Measurements from ENCODE around the gene WNT7A.

WNT7A gene

DNA sequence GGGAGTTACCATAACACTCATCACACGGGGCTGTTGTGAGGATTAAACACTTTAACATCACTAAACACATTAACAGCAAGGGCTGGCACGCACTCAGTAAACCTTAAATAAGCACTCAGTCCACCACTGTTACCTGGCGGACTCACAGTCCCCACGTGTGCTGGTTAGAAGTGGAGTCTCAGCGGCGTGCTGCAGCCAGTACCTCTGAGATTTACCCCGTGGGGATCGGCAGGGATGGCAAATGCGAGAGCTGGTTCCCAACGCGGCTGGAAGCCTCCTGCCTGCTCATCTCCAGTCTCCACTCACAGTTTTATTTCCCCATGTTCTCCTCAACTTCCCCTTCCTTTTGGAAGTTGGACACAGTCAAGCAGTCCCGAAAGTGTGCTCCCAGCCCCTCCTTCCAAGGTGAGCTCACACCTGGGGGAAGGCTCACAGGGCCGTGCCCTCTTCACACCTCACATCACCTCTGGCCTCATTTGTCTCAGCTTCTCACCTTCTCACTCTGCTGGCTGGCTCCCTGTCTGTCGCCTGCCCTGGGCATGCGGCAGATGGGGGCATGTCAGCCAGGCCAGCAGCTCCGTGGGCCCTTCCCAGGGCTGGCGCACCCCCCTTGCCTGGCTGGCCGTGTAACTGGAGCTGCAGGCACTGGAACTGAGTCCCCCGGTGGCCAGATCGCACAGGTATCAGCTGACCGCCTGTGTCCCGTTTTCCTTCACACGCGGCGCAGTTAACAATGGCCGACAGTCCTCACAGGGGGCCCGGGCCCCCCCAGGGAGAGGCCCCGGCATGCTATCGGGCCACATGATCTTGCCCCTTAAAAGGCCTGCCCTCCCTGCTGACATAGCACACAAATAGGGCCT, 87.1 kb downstream of the WNT7A start:
- DNase-seq (ENCODE audit: low read depth in 2 of 2) = no peak

DNA sequence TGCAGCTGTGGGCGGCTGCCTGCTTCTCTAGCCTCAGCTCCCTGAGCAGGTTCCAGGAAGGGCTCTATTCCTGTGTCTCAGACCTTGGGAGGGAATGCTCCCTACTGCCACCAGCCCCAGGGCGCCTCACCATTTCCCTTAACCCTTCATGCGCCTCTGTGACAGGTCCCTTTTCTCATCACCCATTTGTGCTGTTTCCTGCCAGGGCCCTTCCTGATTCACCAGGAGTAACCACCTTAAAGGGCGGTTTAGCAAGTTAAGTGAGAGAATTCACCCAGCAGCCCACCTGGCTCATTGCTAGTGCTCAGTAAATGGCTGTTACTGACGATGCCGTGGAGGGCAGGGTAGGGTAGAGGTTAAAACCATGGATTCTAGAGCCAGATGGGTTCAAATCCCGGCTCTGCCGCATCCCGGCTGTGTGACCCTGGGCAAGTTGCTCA, 87.8 kb downstream of the WNT7A start:
- no peak for DNase-seq (ENCODE audit: low read depth in 2 of 2)

DNA sequence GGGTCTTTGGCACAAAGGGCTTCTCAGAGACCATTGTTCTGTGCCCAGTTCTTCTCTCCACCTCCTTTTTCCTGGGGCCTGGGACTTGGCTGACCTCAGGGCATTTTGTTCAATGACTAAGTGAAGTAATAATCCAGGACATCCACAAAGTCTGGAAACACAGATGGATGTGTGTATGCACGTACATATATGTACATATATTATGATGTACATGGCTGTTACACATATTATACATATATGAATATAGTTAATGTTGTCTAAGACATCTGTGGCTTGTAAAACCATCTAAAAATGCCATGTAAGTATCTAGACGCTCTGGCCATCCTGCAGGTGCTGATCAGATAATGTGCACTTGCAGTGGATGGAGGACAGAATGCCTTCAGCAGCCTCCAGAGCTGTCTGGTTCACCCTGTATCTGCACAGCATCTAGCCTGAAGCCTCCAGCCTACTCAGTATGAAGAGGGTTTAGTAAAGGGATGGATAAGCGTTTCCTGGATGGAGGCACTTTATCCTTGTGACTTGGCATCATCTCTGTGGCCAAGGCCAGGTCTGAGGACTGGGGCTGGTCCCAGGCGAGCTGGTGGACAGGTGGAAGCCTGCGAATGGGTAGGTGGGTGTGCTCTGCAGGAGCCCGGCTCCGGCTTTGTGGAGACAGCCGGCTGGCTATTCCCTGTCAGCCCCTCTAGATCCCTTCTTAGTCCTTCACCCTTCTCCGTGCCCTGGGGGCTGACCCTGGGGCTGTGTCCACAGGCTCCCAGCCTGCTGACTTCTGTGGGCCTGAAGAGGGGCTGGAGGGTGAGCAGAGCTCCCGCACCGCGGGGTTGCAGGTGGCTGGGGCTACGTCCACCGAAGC, 88.4 kb downstream of the WNT7A start:
- DNase-seq (ENCODE audit: low read depth in 2 of 2) = no peak

DNA sequence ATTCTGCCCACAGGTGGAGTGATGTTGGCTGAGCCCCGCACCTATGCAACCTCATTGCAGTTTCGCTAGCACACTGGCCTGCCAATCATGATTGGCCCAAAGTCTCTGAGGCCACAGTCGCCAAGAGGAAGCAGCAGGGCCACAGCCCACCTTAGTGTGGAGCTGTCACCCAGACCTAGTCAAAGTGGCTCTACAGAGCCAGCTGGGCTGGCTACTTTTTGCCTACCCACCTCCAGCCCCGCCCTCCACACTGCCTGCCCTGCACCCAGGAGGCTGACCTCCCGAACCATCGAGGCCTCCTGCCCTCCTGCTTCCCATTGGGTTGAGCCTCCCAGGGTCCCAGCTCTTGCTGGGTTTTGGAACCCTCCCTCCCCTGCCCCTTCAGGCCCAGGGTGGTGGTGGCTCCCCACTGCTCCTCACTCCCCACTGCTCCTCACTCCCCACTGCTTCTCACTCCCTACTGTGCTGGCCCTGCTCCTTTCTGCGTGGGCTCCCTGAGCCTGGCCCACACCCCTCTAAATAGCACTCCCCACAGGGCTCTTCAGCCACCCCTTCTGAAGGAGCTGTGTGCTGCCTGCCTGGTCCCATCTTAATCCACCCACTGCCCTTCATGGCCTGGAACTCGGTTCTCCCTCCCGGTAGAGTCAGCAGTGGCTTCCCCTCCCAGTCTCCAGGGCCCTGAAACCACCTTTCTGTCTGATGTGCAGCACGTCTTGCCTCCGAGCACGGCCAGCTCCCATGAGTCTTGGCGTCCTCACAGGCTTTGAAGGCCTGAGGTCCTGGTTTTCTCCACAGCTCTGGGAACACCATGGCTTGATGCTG, 89.3 kb downstream of the WNT7A start:
- no peak for DNase-seq (ENCODE audit: low read depth in 2 of 2)

DNA sequence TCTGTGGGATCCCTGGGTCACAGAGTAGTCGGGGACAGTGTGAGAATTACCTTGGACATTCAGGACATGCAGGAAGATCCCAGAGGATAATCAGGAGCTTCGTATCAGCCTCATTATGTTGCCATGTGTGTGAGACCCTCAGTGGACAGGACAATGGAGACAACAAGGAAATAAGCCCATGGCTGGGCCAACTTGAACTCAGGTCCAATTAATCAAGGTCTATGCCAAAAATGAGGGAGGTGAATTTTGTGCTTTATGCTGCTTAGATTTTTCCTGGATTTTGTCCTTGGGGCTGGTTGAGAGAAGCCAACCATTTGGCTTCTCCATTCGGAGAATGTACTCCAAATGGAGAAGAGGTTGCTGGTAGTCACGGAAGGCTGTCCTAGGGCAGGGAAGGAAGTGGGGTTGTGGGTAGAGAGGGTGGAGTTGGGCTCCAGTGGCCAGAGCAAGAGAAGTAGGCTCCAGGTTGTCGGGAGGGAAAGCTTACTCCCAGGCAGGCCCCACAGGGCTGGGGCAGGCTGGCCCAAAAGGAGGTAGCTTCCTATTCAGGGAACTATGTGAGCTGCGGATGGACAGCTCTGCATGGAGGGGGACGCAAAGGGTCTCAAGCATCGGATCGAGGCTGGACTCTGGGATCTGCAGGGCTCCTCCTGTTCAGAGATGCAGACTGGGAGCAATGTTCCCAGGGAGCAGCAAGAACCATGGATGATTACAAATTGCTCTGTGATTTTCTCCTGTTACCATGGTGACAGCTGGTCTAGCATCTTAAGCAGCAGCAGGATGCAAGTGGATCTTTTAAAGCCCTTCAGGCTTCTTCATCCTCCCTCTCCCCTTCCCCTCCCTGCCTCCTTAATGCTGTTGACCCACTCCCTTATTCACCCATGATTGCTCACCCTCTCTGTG, 91.1 kb downstream of the WNT7A start:
- DNase-seq (ENCODE audit: low read depth in 2 of 2) = no peak

DNA sequence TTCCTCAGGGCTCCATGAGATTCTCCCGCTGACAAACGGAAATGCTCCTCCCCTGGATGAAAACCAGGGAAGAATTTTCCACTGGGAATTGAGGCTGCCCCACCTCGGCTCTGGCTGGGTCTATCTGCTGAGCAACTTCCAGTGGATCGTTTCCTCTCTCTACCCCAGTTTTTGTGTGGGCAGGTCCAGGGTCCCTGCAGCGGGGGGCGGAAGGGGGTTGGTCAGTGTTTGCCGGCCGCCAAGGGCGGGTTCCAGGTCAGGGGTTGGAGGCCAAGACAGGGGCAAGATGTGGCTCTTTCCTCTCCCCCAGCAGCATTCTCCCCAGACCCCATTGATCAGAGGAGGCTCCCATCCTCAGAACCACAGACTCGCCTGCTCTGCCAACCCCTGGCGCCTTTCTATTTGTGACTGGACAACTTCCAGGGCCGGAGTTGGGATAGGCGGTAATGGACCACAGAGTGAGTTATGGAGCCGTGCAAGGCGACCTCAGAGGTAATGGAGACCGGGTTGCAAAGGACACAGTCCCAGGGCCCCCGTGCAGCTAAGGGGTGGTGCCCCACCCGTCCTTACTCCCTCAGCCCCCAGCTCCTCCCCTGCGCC, 92.2 kb downstream of the WNT7A start:
- DNase-seq (ENCODE audit: low read depth in 2 of 2) = no peak

- DNase-seq (ENCODE audit: low read depth in 2 of 2) = no peak
Measured at GRCh38 chr3:13786811-13787210, 93.1 kb downstream of the WNT7A start.

GRCh38 chr3:13785853-13786436, 93.9 kb downstream of the WNT7A start:
- no peak for DNase-seq (ENCODE audit: low read depth in 2 of 2)

DNA sequence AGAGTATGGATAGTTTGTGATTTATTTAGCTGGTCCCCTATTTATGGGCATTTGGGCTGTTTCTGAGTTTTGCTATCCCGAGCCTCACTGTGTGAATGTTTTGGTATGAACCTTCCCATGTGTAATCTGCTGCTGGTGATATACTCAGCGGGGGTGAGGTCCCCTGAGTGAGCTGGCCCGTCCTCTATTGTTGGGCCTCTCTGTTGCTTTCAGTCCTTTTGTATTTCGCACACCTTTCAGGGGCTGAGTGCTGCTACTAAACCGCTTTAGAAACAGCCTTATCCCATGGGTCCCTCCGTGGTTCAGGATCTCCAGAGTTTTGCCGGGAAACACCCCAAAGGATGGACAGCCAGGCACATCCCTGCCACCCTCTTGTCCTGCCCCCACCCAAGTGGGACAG, 94.5 kb downstream of the WNT7A start:
- DNase-seq (ENCODE audit: low read depth in 2 of 2) = no peak

- DNase-seq (ENCODE audit: low read depth in 2 of 2) = no peak
Measured at GRCh38 chr3:13783476-13783875, 96.4 kb downstream of the WNT7A start.

DNA sequence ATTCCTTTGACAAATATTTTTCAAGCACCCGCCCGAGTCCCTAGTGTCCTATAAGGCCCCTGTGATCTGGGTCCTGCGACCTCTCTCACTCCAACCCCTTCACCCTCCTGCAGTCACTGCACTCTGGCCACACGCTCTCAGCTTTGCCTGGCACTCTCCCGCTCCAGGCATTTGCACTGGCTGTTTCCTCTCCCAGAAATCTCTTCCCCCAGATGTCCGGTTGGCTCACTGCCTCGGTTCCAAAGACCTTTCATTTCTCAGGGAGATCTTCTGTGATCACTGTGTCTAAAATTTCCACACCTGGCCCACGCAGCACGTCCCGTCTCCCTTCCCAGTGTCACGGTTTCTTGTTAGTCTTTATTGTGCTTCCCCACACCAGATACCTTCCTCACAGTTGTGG, 97.4 kb downstream of the WNT7A start:
- no peak for DNase-seq (ENCODE audit: low read depth in 2 of 2)

DNA sequence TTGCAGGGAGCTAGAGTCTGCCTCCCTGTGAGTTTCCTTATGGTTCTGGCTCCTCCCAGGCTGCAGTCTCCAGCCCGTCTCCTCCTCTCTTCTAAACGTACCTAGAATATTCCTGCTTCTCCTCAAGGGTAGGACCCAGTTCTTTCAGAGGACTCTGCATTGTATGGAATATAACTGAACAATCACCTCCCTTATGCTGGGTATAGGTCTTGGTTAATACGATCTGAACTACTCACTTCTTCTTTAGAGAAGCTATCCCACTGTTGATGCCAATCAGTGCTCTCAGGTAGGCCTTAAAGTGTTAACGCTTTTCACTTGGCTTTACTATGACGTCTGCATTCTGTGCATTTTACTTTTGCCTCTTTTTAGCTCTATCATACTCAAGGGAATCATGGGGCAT, 98.5 kb downstream of the WNT7A start:
- DNase-seq (ENCODE audit: low read depth in 2 of 2) = no peak

GRCh38 chr3:13780432-13781176, 99.3 kb downstream of the WNT7A start:
- no peak for DNase-seq (ENCODE audit: low read depth in 2 of 2)

GRCh38 chr3:13776253-13777050, 103.4 kb downstream of the WNT7A start:
- no peak for DNase-seq (ENCODE audit: low read depth in 2 of 2)

DNA sequence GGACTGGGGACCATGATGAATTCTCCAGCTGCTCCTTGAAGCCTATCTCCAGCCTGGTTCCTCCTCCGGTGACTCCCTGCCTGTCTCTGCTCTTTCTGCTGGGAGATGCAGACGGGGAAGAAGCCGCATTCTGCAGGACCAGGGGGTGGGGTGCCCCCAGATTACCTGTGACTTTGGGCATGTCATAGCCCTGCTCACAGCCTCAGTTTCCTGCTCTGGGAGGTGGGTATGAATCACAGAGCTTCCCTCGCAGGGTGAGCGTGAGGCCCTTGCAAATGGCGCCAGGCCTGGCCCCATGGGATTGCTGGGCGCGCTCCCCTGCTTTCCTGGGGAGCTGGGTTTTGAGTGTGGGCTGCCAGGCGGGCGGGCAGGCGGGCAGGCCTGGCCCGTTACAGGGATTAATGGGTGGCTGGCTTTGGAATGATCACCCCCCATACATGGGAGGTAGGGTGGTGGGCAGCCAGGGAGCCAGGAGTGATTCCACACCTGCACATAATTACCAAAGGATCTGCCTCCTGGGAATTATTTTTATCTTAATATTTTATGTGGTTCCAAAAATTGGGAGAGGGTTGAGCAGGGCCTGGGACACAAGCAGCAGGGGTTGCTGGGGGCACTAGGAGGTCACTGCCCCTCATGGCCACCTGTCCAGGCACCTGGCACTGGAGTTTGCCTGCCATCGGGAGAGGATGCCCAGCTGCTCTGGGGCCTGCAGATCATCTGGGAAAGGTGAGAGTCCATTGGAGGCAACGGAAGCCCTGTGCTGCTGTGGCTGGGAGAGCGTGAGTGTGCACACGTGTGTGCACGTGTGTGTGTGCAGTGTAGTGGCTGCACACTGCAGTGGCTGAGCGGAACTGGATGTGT, 106.8 kb downstream of the WNT7A start:
- no peak for DNase-seq (ENCODE audit: low read depth in 2 of 2)

DNA sequence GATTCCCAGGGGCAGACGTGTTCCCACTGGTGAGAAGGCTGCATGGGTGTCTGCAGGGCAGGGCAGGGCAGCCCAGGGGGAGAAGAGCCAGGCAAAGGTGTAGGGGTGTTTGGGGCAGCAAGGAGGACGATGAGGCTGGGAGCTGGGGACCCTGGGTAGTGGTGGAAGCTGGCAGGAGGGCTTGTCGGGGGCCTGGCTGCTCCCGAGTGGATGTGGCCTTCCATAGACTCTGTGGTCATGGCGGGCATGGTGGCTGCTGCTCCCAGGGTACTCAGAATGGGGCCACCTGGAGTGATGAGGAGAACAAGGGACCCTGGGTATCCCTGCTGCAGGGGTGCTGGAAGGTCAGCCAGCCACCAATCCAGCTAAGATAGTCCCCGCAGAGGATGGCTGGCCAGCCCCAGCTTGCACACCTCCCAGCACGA, 107.5 kb downstream of the WNT7A start:
- no peak for DNase-seq (ENCODE audit: low read depth in 2 of 2)

GRCh38 chr3:13771496-13771895, 108.4 kb downstream of the WNT7A start:
- DNase-seq (ENCODE audit: low read depth in 2 of 2) = no peak

All from fibroblast of skin of left quadriceps (primary cell).